IPS-15b (cell line): ENCODE measurements around the gene TMEM82.

Experiments
- H3K27me3 ChIP-seq: one replicate; pipeline ENCODE4 v1.6.1; 2013; ENCODE audit warnings: low read length; ENCODE audit not compliant: control insufficient read depth, insufficient read depth
- H3K36me3 ChIP-seq: one replicate; pipeline ENCODE4 v1.6.1; 2013; ENCODE audit warnings: low read length; ENCODE audit not compliant: control insufficient read depth, insufficient read depth
- H3K4me1 ChIP-seq: one replicate; pipeline ENCODE4 v1.6.1; 2013; ENCODE audit warnings: mild to moderate bottlenecking, low read length; ENCODE audit not compliant: control insufficient read depth, insufficient read depth
- H3K4me3 ChIP-seq: one replicate; pipeline ENCODE4 v1.5.1; 2013; ENCODE audit warnings: low read depth, low read length
- H3K9ac ChIP-seq: one replicate; pipeline ENCODE4 v1.6.1; 2013; ENCODE audit warnings: low read depth, mild to moderate bottlenecking, low read length
- H3K9me3 ChIP-seq: one replicate; pipeline ENCODE4 v1.6.1; 2013; ENCODE audit warnings: mild to moderate bottlenecking, low read length; ENCODE audit not compliant: control insufficient read depth, insufficient read depth

TMEM82 gene

GRCh38 chr1:15707239-15707925, 34.9 kb upstream of the TMEM82 start:
- H3K4me1 ChIP-seq, result no peaks in the 10 kb centered on the region
- H3K36me3 ChIP-seq, result no peaks in the 10 kb centered on the region
- H3K9me3 ChIP-seq, result no peaks in the 10 kb centered on the region
- H3K4me3 ChIP-seq, result no peak overlapping the region
- no peak overlapping the region for H3K9ac ChIP-seq
- no peaks in the 10 kb centered on the region for H3K27me3 ChIP-seq

GRCh38 chr1:15708486-15709137, 33.7 kb upstream of the TMEM82 start:
- H3K36me3 ChIP-seq, result no peaks in the 10 kb centered on the region
- H3K4me1 ChIP-seq, result no peaks in the 10 kb centered on the region
- H3K27me3 ChIP-seq, result no peaks in the 10 kb centered on the region
- H3K9ac ChIP-seq, result no peak overlapping the region
- H3K9me3 ChIP-seq, result no peaks in the 10 kb centered on the region
- no peak overlapping the region for H3K4me3 ChIP-seq

- Histone ChIP-seq H3K9ac (no peak overlapping the region), H3K9me3 (no peaks in the 10 kb centered on the region), H3K4me3 (no peak overlapping the region), H3K36me3 (no peaks in the 10 kb centered on the region), H3K4me1 (no peaks in the 10 kb centered on the region), H3K27me3 (no peaks in the 10 kb centered on the region)
Measured at GRCh38 chr1:15709226-15709625, 33.1 kb upstream of the TMEM82 start.

GRCh38 chr1:15712168-15712567, 30.1 kb upstream of the TMEM82 start:
- H3K9me3 ChIP-seq, result no peaks in the 10 kb centered on the region
- no peak overlapping the region for H3K4me3 ChIP-seq
- H3K9ac ChIP-seq, result no peak overlapping the region
- H3K27me3 ChIP-seq, result no peaks in the 10 kb centered on the region
- no peaks in the 10 kb centered on the region for H3K4me1 ChIP-seq
- peaks cover 9% of the 10 kb centered on the region for H3K36me3 ChIP-seq

GRCh38 chr1:15714406-15715136, 27.7 kb upstream of the TMEM82 start:
- Histone ChIP-seq H3K36me3 (peaks cover 23% of the 10 kb centered on the region), H3K9me3 (no peaks in the 10 kb centered on the region), H3K27me3 (no peaks in the 10 kb centered on the region), H3K9ac (no peak overlapping the region), H3K4me3 (no peak overlapping the region), H3K4me1 (no peaks in the 10 kb centered on the region)

- Histone ChIP-seq H3K4me1 (no peaks in the 10 kb centered on the region), H3K4me3 (no peak overlapping the region), H3K9me3 (no peaks in the 10 kb centered on the region), H3K27me3 (no peaks in the 10 kb centered on the region), H3K9ac (no peak overlapping the region), H3K36me3 (peaks cover 26% of the 10 kb centered on the region)
Measured at GRCh38 chr1:15717418-15718125, 24.7 kb upstream of the TMEM82 start.

GRCh38 chr1:15718199-15718601, 24.1 kb upstream of the TMEM82 start:
- Histone ChIP-seq H3K27me3 (no peaks in the 10 kb centered on the region), H3K36me3 (peaks cover 26% of the 10 kb centered on the region), H3K9me3 (no peaks in the 10 kb centered on the region), H3K4me3 (no peak overlapping the region), H3K4me1 (no peaks in the 10 kb centered on the region), H3K9ac (no peak overlapping the region)

- peaks cover 26% of the 10 kb centered on the region for H3K36me3 ChIP-seq
Measured at GRCh38 chr1:15719381-15720120, 22.7 kb upstream of the TMEM82 start.

GRCh38 chr1:15720861-15721260, 21.4 kb upstream of the TMEM82 start:
- H3K27me3 ChIP-seq, result no peaks in the 10 kb centered on the region
- H3K9me3 ChIP-seq, result no peaks in the 10 kb centered on the region
- H3K4me3 ChIP-seq, result no peak overlapping the region
- H3K36me3 ChIP-seq, result peaks cover 34% of the 10 kb centered on the region
- H3K9ac ChIP-seq, result no peak overlapping the region
- no peaks in the 10 kb centered on the region for H3K4me1 ChIP-seq

More at GRCh38 chr1:15719381-15720120, 22.7 kb upstream of the TMEM82 start:
- Histone ChIP-seq H3K4me3 (no peak overlapping the region), H3K9ac (no peak overlapping the region), H3K4me1 (no peaks in the 10 kb centered on the region), H3K27me3 (no peaks in the 10 kb centered on the region), H3K9me3 (no peaks in the 10 kb centered on the region)

GRCh38 chr1:15722411-15722810, 19.9 kb upstream of the TMEM82 start:
- H3K4me1 ChIP-seq, result no peaks in the 10 kb centered on the region
- no peak overlapping the region for H3K4me3 ChIP-seq
- no peaks in the 10 kb centered on the region for H3K9me3 ChIP-seq
- H3K27me3 ChIP-seq, result no peaks in the 10 kb centered on the region
- peaks cover 38% of the 10 kb centered on the region for H3K36me3 ChIP-seq
- H3K9ac ChIP-seq, result no peak overlapping the region
